ENCODE results near the gene SMIM20.

DNA sequence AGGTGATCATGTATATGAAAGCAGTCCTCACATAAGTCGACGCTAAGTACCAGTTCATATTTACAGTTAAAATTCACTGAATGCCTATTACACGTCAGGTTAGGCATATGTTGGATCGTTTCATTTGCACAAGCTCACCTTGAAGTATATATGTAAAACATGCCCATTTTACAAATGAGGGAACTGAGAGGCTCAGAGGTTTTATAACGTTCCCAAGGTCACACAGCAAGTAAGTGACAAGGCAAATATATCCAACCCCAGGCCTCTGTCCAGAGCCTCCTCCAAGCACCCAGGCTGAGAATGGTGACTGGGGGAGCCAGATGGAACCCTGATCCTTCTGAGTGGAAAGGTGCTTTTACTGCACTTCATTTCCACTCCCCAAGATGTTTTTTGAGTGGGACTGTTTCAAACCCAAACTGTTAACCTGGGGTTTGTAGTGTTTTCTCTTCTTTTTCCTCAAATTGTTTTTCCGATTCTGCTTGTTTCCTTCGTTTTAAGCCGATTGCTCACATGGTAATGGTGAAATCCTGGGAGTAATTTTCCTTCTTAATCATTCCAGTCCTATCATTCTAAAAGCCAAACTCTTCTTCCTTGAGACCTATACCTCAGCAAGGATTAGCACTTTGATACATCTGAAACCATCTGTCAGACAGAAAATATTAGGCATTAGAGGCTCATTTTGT lies 791 bp downstream of the SMIM20 start:
- TF ChIP-seq, protein P1, sequence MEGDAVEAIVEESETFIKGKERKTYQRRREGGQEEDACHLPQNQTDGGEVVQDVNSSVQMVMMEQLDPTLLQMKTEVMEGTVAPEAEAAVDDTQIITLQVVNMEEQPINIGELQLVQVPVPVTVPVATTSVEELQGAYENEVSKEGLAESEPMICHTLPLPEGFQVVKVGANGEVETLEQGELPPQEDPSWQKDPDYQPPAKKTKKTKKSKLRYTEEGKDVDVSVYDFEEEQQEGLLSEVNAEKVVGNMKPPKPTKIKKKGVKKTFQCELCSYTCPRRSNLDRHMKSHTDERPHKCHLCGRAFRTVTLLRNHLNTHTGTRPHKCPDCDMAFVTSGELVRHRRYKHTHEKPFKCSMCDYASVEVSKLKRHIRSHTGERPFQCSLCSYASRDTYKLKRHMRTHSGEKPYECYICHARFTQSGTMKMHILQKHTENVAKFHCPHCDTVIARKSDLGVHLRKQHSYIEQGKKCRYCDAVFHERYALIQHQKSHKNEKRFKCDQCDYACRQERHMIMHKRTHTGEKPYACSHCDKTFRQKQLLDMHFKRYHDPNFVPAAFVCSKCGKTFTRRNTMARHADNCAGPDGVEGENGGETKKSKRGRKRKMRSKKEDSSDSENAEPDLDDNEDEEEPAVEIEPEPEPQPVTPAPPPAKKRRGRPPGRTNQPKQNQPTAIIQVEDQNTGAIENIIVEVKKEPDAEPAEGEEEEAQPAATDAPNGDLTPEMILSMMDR (IDR thresholded peaks at IDR 0.05; ENCODE audit: low read depth, low read length): no peak
- TF ChIP-seq, protein P2, sequence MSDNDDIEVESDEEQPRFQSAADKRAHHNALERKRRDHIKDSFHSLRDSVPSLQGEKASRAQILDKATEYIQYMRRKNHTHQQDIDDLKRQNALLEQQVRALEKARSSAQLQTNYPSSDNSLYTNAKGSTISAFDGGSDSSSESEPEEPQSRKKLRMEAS (IDR thresholded peaks at IDR 0.05; ENCODE audit: low read depth, low read length): no peak
- TF ChIP-seq POLR2A (IDR thresholded peaks at IDR 0.05; ENCODE audit: extremely low read depth, insufficient read length) (no peak), MYC (IDR thresholded peaks at IDR 0.05; ENCODE audit: low read depth, low read length) (no peak)
